Thymus (tissue), 11 donors: ENCODE data around the gene ZC3HAV1. TPM values are rescaled to one million over a fixed set of nuclear protein-coding genes. Genes with fewer than 3 reads are reported as not detected.
A peak's percentile ranks its signal among the peaks of the same experiment; 100 is the strongest.
"Not testable (repeated sequence)": the region's sequence is repeated elsewhere in the genome, so short reads cannot be mapped to it uniquely, and the experiment has no call there.

Experiments
- DNase-seq, 9 donors: peaks; one replicate each; pipeline ENCODE4 v3.0.0-alpha.2; 2013; ENCODE audit warnings: low spot score in 9 of 9, low read depth in 6 of 9, missing footprints in 1 of 9
- H3K27ac ChIP-seq, 2 donors: one replicate each; pipeline ENCODE4 v1.5.1; 2013; ENCODE audit warnings: control low read depth in 1 of 2, low read depth in 1 of 2, low read length in 1 of 2, mild to moderate bottlenecking in 1 of 2, moderate library complexity in 1 of 2
- H3K27me3 ChIP-seq, 2 donors: one replicate each; pipeline ENCODE4 v1.5.1; 2013; ENCODE audit warnings: low read length in 1 of 2; ENCODE audit not compliant: control insufficient read depth in 2 of 2, insufficient read depth in 1 of 2
- H3K36me3 ChIP-seq, 2 donors: one replicate each; pipeline ENCODE4 v1.5.1; 2013; ENCODE audit warnings: low read length in 1 of 2, mild to moderate bottlenecking in 1 of 2, moderate library complexity in 1 of 2; ENCODE audit not compliant: control insufficient read depth in 2 of 2, insufficient read depth in 2 of 2
- H3K4me1 ChIP-seq, 2 donors: one replicate each; pipeline ENCODE4 v1.5.1; 2013; ENCODE audit warnings: low read length in 2 of 2; ENCODE audit not compliant: control insufficient read depth in 2 of 2, insufficient read depth in 2 of 2
- H3K4me3 ChIP-seq, 2 donors: one replicate each; pipeline ENCODE4 v1.5.1; 2013; ENCODE audit warnings: low read length in 2 of 2, control low read depth in 1 of 2, mild to moderate bottlenecking in 1 of 2
- H3K9me3 ChIP-seq, 2 donors: one replicate each; pipeline ENCODE4 v1.5.1; 2013; ENCODE audit warnings: low read length in 1 of 2, mild to moderate bottlenecking in 1 of 2; ENCODE audit not compliant: control insufficient read depth in 2 of 2, insufficient read depth in 1 of 2
- WGBS: extraction: QIAGEN DNeasy Blood & Tissue Kit; methylation state at CpG from one replicate; pipeline ENCODE4 v1.1.7; 2013; 5-methylcytosine and 5-hydroxymethylcytosine counted together
- polyA plus RNA-seq: library from polyadenylated mRNA; stranded (reverse); fragments of 200-250 nt; gene quantifications from one replicate; pipeline ENCODE4 v1.2.3, GENCODE V29; 2013
- total RNA-seq: library from RNA; stranded (reverse); fragments of 120-200 nt; gene quantifications from one replicate; pipeline ENCODE4 v1.2.4, GENCODE V29; 2013
- donor health status: healthy.

Gene ZC3HAV1
- total and polyA plus RNA-seq, 2 donors = 26.5 to 27.4 TPM

GRCh38 chr7:139094596-139094995, 14.9 kb downstream of the ZC3HAV1 start:
- H3K4me3 ChIP-seq = peak overlapping the region; percentile 36 to 46
- 33% methylated on average over 9 of the region's 9 CpGs for WGBS

DNA sequence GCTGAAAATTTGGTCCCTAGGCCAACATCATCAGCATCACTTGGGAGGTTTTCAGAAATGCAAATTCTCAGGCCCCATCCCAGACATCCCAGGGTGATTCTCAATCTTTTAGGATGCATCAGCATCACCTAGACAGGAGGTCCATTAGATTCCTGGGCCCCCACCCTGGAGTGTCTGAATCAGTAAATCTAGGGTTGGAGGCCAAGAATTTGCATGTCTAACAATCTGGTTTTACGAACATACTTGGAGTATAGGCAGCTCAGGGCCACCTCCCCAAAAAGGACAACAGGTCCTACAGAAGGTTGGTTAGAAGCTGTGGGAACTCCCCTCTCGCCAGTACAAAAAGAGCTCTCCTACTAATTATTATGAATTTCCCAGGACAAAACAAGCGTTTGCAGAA, 15.5 kb downstream of the ZC3HAV1 start:
- Histone ChIP-seq H3K36me3 (peaks cover 26 to 56% of the 10 kb centered on the region in 2 donors), H3K9me3 (peaks cover 0 to 3% of the 10 kb centered on the region in 2 donors), H3K27me3 (no peaks in the 10 kb centered on the region), H3K27ac (peak overlapping the region; percentile 95 to 97), H3K4me3 (peak overlapping the region; percentile 36 to 46), H3K4me1 (peaks cover 23 to 57% of the 10 kb centered on the region in 2 donors)
- WGBS = 71% methylated on average over 3 of the region's 3 CpGs
- DNase-seq = no peak

More at GRCh38 chr7:139094596-139094995, 14.9 kb downstream of the ZC3HAV1 start:
- DNase-seq = no peak
- Histone ChIP-seq H3K9me3 (peaks cover 0 to 3% of the 10 kb centered on the region in 2 donors), H3K4me1 (peaks cover 23 to 57% of the 10 kb centered on the region in 2 donors), H3K36me3 (peaks cover 20 to 51% of the 10 kb centered on the region in 2 donors), H3K27me3 (no peaks in the 10 kb centered on the region), H3K27ac (peak overlapping the region; percentile 95 to 97)

GRCh38 chr7:139093512-139093911, 16.0 kb downstream of the ZC3HAV1 start:
- H3K4me3 ChIP-seq = peak overlapping the region in 1 of 2 donors; percentile 21
- H3K27me3 ChIP-seq, H3K9me3 ChIP-seq, DNase-seq: not testable (repeated sequence)
- 83% methylated on average over 10 of the region's 10 CpGs for WGBS
- peak overlapping the region; percentile 95 to 97 for H3K27ac ChIP-seq
- H3K36me3 ChIP-seq = peaks cover 30 to 59% of the 10 kb centered on the region in 2 donors
- peaks cover 23 to 57% of the 10 kb centered on the region in 2 donors for H3K4me1 ChIP-seq

DNA sequence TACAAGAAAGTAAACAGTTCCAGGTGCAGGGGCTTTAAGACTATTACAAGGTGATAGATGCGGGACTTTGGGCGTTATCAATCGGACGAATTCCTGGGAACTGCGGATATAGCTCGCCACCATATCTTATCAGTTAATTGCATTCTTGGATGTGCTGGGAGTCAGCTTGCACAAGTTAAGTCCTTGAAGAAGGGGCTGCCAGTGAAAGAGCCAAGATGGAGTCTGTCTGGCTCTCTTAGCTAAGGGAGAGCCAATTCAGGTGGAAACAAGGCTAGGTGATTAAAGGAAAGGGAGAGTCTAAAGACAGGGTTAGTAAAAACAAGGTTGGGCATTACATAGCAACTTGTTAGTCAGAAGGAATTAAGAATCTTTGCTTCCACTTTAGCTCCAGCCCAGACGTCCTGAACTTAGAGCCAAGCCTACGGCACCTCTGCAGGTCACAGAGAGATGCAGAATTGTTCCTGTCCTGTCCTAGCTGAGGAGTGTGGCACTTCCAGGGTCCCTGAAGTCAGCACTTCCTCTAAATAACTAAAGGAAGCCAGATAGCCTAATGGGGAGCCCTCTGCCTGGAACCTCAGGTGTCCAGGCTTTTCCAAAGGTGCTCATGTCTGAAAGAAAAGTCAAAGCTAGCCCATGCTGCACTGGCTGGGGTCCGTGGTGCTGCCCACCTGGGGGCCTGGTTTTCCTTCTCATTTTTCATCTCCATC, 17.3 kb downstream of the ZC3HAV1 start:
- peaks cover 23 to 53% of the 10 kb centered on the region in 2 donors for H3K4me1 ChIP-seq
- no peak overlapping the region for H3K4me3 ChIP-seq
- WGBS = 86% methylated on average over 9 of the region's 9 CpGs
- H3K36me3 ChIP-seq = peaks cover 36 to 62% of the 10 kb centered on the region in 2 donors
- no peaks in the 10 kb centered on the region for H3K27me3 ChIP-seq
- no peak for DNase-seq
- H3K9me3 ChIP-seq = peaks cover 2 to 8% of the 10 kb centered on the region in 2 donors
- peak overlapping the region; percentile 41 to 57 for H3K27ac ChIP-seq

DNA sequence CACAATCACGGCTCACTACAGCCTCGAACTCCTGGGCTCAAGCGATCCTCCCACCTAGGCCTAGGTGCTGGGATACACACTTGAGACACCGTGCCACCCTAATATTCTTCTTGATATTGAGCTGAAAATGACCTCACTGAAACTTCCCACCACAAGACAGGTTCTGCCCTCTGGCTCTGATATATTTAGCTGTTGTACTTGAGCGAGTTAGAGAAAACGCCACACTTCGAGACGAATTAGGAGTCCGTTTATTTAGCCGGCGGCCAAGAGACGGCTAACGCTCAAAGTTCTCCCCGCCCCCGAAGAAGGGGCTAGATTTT, 17.9 kb downstream of the ZC3HAV1 start:
- H3K4me1 ChIP-seq = peaks cover 20 to 48% of the 10 kb centered on the region in 2 donors
- WGBS = 95% methylated on average over 15 of the region's 15 CpGs
- peaks cover 6 to 12% of the 10 kb centered on the region in 2 donors for H3K9me3 ChIP-seq
- H3K36me3 ChIP-seq = peaks cover 42 to 64% of the 10 kb centered on the region in 2 donors
- no peak for DNase-seq
- H3K4me3 ChIP-seq = no peak overlapping the region
- H3K27me3 ChIP-seq = no peaks in the 10 kb centered on the region
- peak overlapping the region in 1 of 2 donors; percentile 25 for H3K27ac ChIP-seq

GRCh38 chr7:139089118-139089517, 20.4 kb downstream of the ZC3HAV1 start:
- Histone ChIP-seq H3K36me3 (peaks cover 61 to 86% of the 10 kb centered on the region in 2 donors), H3K4me1 (peaks cover 10 to 38% of the 10 kb centered on the region in 2 donors), H3K27ac (no peak overlapping the region), H3K9me3 (peaks cover 6 to 12% of the 10 kb centered on the region in 2 donors), H3K4me3 (no peak overlapping the region), H3K27me3 (no peaks in the 10 kb centered on the region)
- WGBS = 98% methylated on average over 2 of the region's 2 CpGs
- DNase-seq = no peak

DNA sequence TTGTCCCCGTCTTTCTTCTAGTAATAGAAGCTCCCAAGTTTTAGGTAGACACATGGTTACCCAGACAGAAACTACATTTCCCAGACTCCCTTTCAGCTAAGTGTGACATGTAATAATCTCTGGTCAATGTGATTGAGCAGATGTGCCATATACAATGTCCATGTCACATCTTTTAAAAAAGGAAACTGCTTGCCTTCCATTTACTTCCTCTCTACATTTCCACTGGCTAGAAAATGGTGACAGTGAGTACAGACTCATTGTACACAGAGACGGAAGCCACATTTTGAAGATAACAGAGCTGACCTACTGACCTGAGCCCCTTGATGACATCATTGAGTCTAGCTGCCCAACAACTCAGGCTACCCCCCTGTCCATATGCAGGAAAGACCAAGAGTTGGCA, 21.3 kb downstream of the ZC3HAV1 start:
- Histone ChIP-seq H3K27me3 (no peaks in the 10 kb centered on the region), H3K4me3 (no peak overlapping the region), H3K36me3 (peaks cover 69 to 89% of the 10 kb centered on the region in 2 donors), H3K27ac (peak overlapping the region in 1 of 2 donors; percentile 31), H3K4me1 (peaks cover 7 to 31% of the 10 kb centered on the region in 2 donors), H3K9me3 (peaks cover 6 to 12% of the 10 kb centered on the region in 2 donors)
- DNase-seq = no peak
- WGBS = 98% methylated on average over 2 of the region's 2 CpGs

- 90% methylated on average over 3 of the region's 3 CpGs for WGBS
- Histone ChIP-seq H3K27me3 (no peaks in the 10 kb centered on the region), H3K27ac (no peak overlapping the region), H3K9me3 (peaks cover 6 to 12% of the 10 kb centered on the region in 2 donors), H3K4me1 (peaks cover 4 to 24% of the 10 kb centered on the region in 2 donors), H3K36me3 (peaks cover 70 to 91% of the 10 kb centered on the region in 2 donors), H3K4me3 (no peak overlapping the region)
- no peak for DNase-seq
Observed at GRCh38 chr7:139087212-139087611, 22.3 kb downstream of the ZC3HAV1 start.

GRCh38 chr7:139086454-139086853, 23.1 kb downstream of the ZC3HAV1 start:
- Histone ChIP-seq H3K4me1 (peaks cover 4 to 16% of the 10 kb centered on the region in 2 donors), H3K4me3 (no peak overlapping the region), H3K27me3 (no peaks in the 10 kb centered on the region), H3K9me3 (peaks cover 6 to 12% of the 10 kb centered on the region in 2 donors), H3K36me3 (peaks cover 65 to 91% of the 10 kb centered on the region in 2 donors), H3K27ac (no peak overlapping the region)
- 82% methylated on average over 2 of the region's 2 CpGs for WGBS
- no peak for DNase-seq
